H9 (cell line): ENCODE results near the gene BRMS1L. TPM values are rescaled to one million over a fixed set of nuclear protein-coding genes. Genes with fewer than 3 reads are reported as not detected.
"Not testable (repeated sequence)": the region's sequence is repeated elsewhere in the genome, so short reads cannot be mapped to it uniquely, and the experiment has no call there.

Source experiments
- DNase-seq: peaks from one replicate; pipeline ENCODE4 v3.0.0-alpha.2; 2017
- H2AFZ ChIP-seq: one replicate; pipeline ENCODE4 v1.6.1; 2013; ENCODE audit warnings: mild to moderate bottlenecking, low read length, control low read depth, moderate library complexity
- H2AK5ac ChIP-seq: 2 replicates; pipeline ENCODE4 v1.6.1; 2013; ENCODE audit warnings: low read length, control low read depth, mixed read lengths; ENCODE audit not compliant: insufficient read length
- H2BK120ac ChIP-seq: one replicate; pipeline ENCODE4 v1.6.1; 2013; ENCODE audit warnings: low read depth, mild to moderate bottlenecking, low read length, control low read depth, inconsistent platforms; ENCODE audit not compliant: poor library complexity, severe bottlenecking
- H2BK12ac ChIP-seq: 2 replicates; pipeline ENCODE4 v1.6.1; 2013; ENCODE audit warnings: low read length, control low read depth, mixed read lengths, low read depth; ENCODE audit not compliant: insufficient read length
- H2BK15ac ChIP-seq: 2 replicates; pipeline ENCODE4 v1.6.1; 2013; ENCODE audit warnings: low read depth, low read length, control low read depth
- H2BK20ac ChIP-seq: one replicate; pipeline ENCODE4 v1.6.1; 2013; ENCODE audit warnings: low read depth, mild to moderate bottlenecking, low read length, control low read depth, inconsistent platforms; ENCODE audit not compliant: poor library complexity, severe bottlenecking
- H2BK5ac ChIP-seq: 2 replicates; pipeline ENCODE4 v1.6.1; 2013; ENCODE audit warnings: low read length, control low read depth, mixed read lengths; ENCODE audit not compliant: insufficient read length
- H3K14ac ChIP-seq: 2 replicates; pipeline ENCODE4 v1.6.1; 2013; ENCODE audit warnings: low read length, control low read depth; ENCODE audit not compliant: insufficient read depth
- H3K18ac ChIP-seq: 2 replicates; pipeline ENCODE4 v1.6.1; 2013; ENCODE audit warnings: low read depth, mild to moderate bottlenecking, mixed read lengths, low read length, control low read depth; ENCODE audit not compliant: insufficient read length
- H3K23ac ChIP-seq: 2 replicates; pipeline ENCODE4 v1.6.1; 2013; ENCODE audit warnings: low read length, control low read depth, mixed read lengths, low read depth; ENCODE audit not compliant: insufficient read length
- H3K23me2 ChIP-seq: 2 replicates; pipeline ENCODE4 v1.6.1; 2013; ENCODE audit warnings: low read depth, mild to moderate bottlenecking, mixed read lengths, low read length, control low read depth; ENCODE audit not compliant: insufficient read length, poor library complexity, severe bottlenecking
- H3K27ac ChIP-seq: 2 replicates; pipeline ENCODE4 v1.5.1; 2013; ENCODE audit warnings: low read length, control low read depth, mixed read lengths, low read depth; ENCODE audit not compliant: insufficient read length
- H3K27me3 ChIP-seq: 2 replicates; pipeline ENCODE4 v1.6.1; 2013; ENCODE audit warnings: low read length, control low read depth, inconsistent platforms; ENCODE audit not compliant: insufficient read depth
- H3K4ac ChIP-seq: 2 replicates; pipeline ENCODE4 v1.6.1; 2013; ENCODE audit warnings: low read depth, mild to moderate bottlenecking, control low read depth, inconsistent platforms, low read length, moderate library complexity
- H3K4me1 ChIP-seq: 2 replicates; pipeline ENCODE4 v1.6.1; 2013; ENCODE audit warnings: low read length, control low read depth, inconsistent platforms; ENCODE audit not compliant: insufficient read depth
- H3K4me2 ChIP-seq: 2 replicates; pipeline ENCODE4 v1.6.1; 2013; ENCODE audit warnings: low read length, control low read depth, mixed read lengths; ENCODE audit not compliant: insufficient read length, insufficient read depth
- H3K56ac ChIP-seq: 2 replicates; pipeline ENCODE4 v1.6.1; 2013; ENCODE audit warnings: low read depth, mild to moderate bottlenecking, mixed read lengths, low read length, control low read depth; ENCODE audit not compliant: insufficient read length
- H3K79me1 ChIP-seq: 2 replicates; pipeline ENCODE4 v1.6.1; 2013; ENCODE audit warnings: low read depth, mild to moderate bottlenecking, moderate library complexity, low read length, control low read depth, inconsistent platforms; ENCODE audit not compliant: insufficient read depth, poor library complexity, severe bottlenecking
- H3K79me2 ChIP-seq: 2 replicates; pipeline ENCODE4 v1.6.1; 2013; ENCODE audit warnings: low read length, control low read depth, inconsistent platforms; ENCODE audit not compliant: insufficient read depth
- H3K9ac ChIP-seq: 2 replicates; pipeline ENCODE4 v1.6.1; 2013; ENCODE audit warnings: low read length, control low read depth, mixed read lengths; ENCODE audit not compliant: insufficient read length; ENCODE audit errors: extremely low read depth
- H3K9me3 ChIP-seq: one replicate; pipeline ENCODE4 v1.6.1; 2013; ENCODE audit warnings: low read depth, low read length, inconsistent platforms; ENCODE audit not compliant: control insufficient read depth
- H3T11ph ChIP-seq: one replicate; pipeline ENCODE4 v1.6.1; 2013; ENCODE audit warnings: mild to moderate bottlenecking, low read length, control low read depth, inconsistent platforms
- H4K20me1 ChIP-seq: one replicate; pipeline ENCODE4 v1.6.1; 2013; ENCODE audit not compliant: control insufficient read depth, insufficient read length, insufficient read depth
- H4K5ac ChIP-seq: 2 replicates; pipeline ENCODE4 v1.6.1; 2013; ENCODE audit warnings: low read depth, mild to moderate bottlenecking, mixed read lengths, low read length, control low read depth; ENCODE audit not compliant: insufficient read length
- H4K8ac ChIP-seq: replicated peaks from 2 replicates; pipeline ENCODE4 v1.6.1; 2013; ENCODE audit warnings: low read length, control low read depth, mixed read lengths, low read depth; ENCODE audit not compliant: insufficient read length
- H4K91ac ChIP-seq: 2 replicates; pipeline ENCODE4 v1.6.1; 2013; ENCODE audit warnings: low read depth, mild to moderate bottlenecking, moderate library complexity, mixed read lengths, low read length, control low read depth; ENCODE audit not compliant: insufficient read length
- H3K27ac Mint-ChIP-seq, 3 experiments: 2 replicates in 2 of 3; 3 replicates in 1 of 3; pipeline ENCODE4 v1.8.0; 2020 to 2021; ENCODE audit warnings: mixed read lengths in 3 of 3, mild to moderate bottlenecking in 1 of 3, moderate library complexity in 1 of 3
- H3K27me3 Mint-ChIP-seq: 2 replicates; pipeline ENCODE4 v1.8.0; 2021; ENCODE audit warnings: low read depth, mild to moderate bottlenecking, moderate library complexity, mixed read lengths
- H3K36me3 Mint-ChIP-seq, 3 experiments: 2 replicates in 2 of 3; 3 replicates in 1 of 3; pipeline ENCODE4 v1.8.0; 2020 to 2021; ENCODE audit warnings: low read depth in 3 of 3, mixed read lengths in 3 of 3; ENCODE audit not compliant: insufficient read depth in 1 of 3
- H3K4me1 Mint-ChIP-seq, 2 experiments: 2 replicates each; pipeline ENCODE4 v1.8.0; 2020; ENCODE audit warnings: mixed read lengths in 2 of 2
- H3K4me3 Mint-ChIP-seq, 2 experiments: 2 replicates in 1 of 2; 3 replicates in 1 of 2; pipeline ENCODE4 v1.8.0; 2020 to 2021; ENCODE audit warnings: mild to moderate bottlenecking in 2 of 2, mixed read lengths in 2 of 2, moderate library complexity in 1 of 2
- H3K9me3 Mint-ChIP-seq, 2 experiments: 2 replicates in 1 of 2; 3 replicates in 1 of 2; pipeline ENCODE4 v1.8.0; 2020; ENCODE audit warnings: mild to moderate bottlenecking in 2 of 2, mixed read lengths in 2 of 2, moderate library complexity in 1 of 2
- CTCF ChIP-seq: fragments of 200-600 bp; sonication (generic); conservative IDR thresholded peaks from 3 replicates; pipeline ENCODE4 v1.8.0; 2021; ENCODE audit warnings: antibody characterized with exemption, mild to moderate bottlenecking
- WGBS: extraction: QIAGEN DNeasy Blood & Tissue Kit; methylation state at CpG from one replicate; pipeline ENCODE4 v1.1.7; 2013; ENCODE audit warnings: missing lambda C conversion rate, low lambda C conversion rate, mixed read lengths; ENCODE audit not compliant: insufficient read length; ENCODE audit errors: extremely low coverage; 5-methylcytosine and 5-hydroxymethylcytosine counted together
- total RNA-seq: library from RNA; stranded (reverse); gene quantifications from 2 replicates; pipeline ENCODE4 v1.2.1, GENCODE V29; 2021

BRMS1L gene
- total RNA-seq, 1 experiment from 2014 or later: 12.9 TPM

- Histone ChIP-seq H3K27me3 (no peaks in the 10 kb centered on the region), H3K4ac (no peak overlapping the region), H2BK20ac (no peak overlapping the region), H2BK120ac (no peak overlapping the region), H3T11ph (no peak overlapping the region), H2BK5ac (no peak overlapping the region), H4K5ac (no peak overlapping the region), H3K9ac (no peak overlapping the region), H4K91ac (no peak overlapping the region), H3K18ac (no peak overlapping the region), H2BK15ac (no peak overlapping the region), H3K79me2 (no peaks in the 10 kb centered on the region), H3K4me1 (no peaks in the 10 kb centered on the region), H3K14ac (no peak overlapping the region), H3K79me1 (no peaks in the 10 kb centered on the region), H3K27ac (no peak overlapping the region), H3K9me3 (no peaks in the 10 kb centered on the region), H4K8ac (no peak overlapping the region), H2AK5ac (no peak overlapping the region), H3K23me2 (no peaks in the 10 kb centered on the region), H2BK12ac (no peak overlapping the region), H3K4me2 (no peak overlapping the region), H3K23ac (no peak overlapping the region), H4K20me1 (no peaks in the 10 kb centered on the region), H3K56ac (no peak overlapping the region), H2AFZ (no peak overlapping the region)
- TF ChIP-seq CTCF: no peak
- no peak for DNase-seq
- Mint-ChIP-seq H3K27ac (no peak overlapping the region), H3K4me1 (no peaks in the 10 kb centered on the region), H3K36me3 (peaks cover 37 to 79% (median 71%) of the 10 kb centered on the region in 3 experiments), H3K4me3 (no peak overlapping the region), H3K27me3 (no peaks in the 10 kb centered on the region), H3K9me3 (peaks cover 11 to 14% of the 10 kb centered on the region in 2 experiments)
- WGBS: no CpG with 5 or more reads among the region's 5 CpGs
Measured at GRCh38 chr14:35835208-35835982, 9.3 kb downstream of the BRMS1L start.

GRCh38 chr14:35841704-35842103 lies 15.6 kb downstream of the BRMS1L start:
- H2AFZ ChIP-seq, H3K4me3 Mint-ChIP-seq, H4K5ac ChIP-seq, H2BK5ac ChIP-seq, H3K23ac ChIP-seq, H3K9me3 ChIP-seq, H3K56ac ChIP-seq, H3K4me2 ChIP-seq, H3K4ac ChIP-seq, H3K23me2 ChIP-seq, H4K20me1 ChIP-seq, H3K27ac Mint-ChIP-seq, H2BK12ac ChIP-seq, H3K18ac ChIP-seq, H2BK20ac ChIP-seq, H3K27me3 ChIP-seq, H3K27me3 Mint-ChIP-seq, H4K91ac ChIP-seq, H3K9ac ChIP-seq, H3K14ac ChIP-seq, H2BK15ac ChIP-seq, H3T11ph ChIP-seq, H3K27ac ChIP-seq, H2AK5ac ChIP-seq, H4K8ac ChIP-seq, DNase-seq, H3K4me1 ChIP-seq, H2BK120ac ChIP-seq, H3K79me2 ChIP-seq, H3K79me1 ChIP-seq, H3K4me1 Mint-ChIP-seq: not testable (repeated sequence)
- Mint-ChIP-seq H3K9me3 (peaks cover 33 to 35% of the 10 kb centered on the region in 2 experiments), H3K36me3 (peaks cover 62 to 84% (median 83%) of the 10 kb centered on the region in 3 experiments)
- no CpG with 5 or more reads among the region's 2 CpGs for WGBS
